Testis (tissue), 3 donors: ENCODE measurements around the gene POU6F1. TPM values are rescaled to one million over a fixed set of nuclear protein-coding genes. Genes with fewer than 3 reads are reported as not detected.

Experiments
- DNase-seq: peaks from one replicate; pipeline ENCODE4 v3.0.0-alpha.2; 2019
- H3K27ac ChIP-seq, 2 donors: fragments of 200-600 bp; sonication (generic); one replicate each; pipeline ENCODE4 v1.5.1; 2019
- H3K27me3 ChIP-seq: fragments of 200-600 bp; sonication (generic); one replicate; pipeline ENCODE4 v1.5.1; 2019
- H3K36me3 ChIP-seq: fragments of 200-600 bp; sonication (generic); one replicate; pipeline ENCODE4 v1.5.1; 2017; ENCODE audit warnings: low read depth; ENCODE audit errors: missing control alignments
- H3K4me1 ChIP-seq: fragments of 200-600 bp; sonication (generic); one replicate; pipeline ENCODE4 v1.5.1; 2019
- H3K4me3 ChIP-seq, 2 donors: fragments of 200-600 bp; sonication (generic); one replicate each; pipeline ENCODE4 v1.5.1; 2017 to 2019
- H3K9me3 ChIP-seq: fragments of 200-600 bp; sonication (generic); one replicate; pipeline ENCODE4 v1.5.1; 2017
- CTCF ChIP-seq, 3 experiments: fragments of 450-650 bp in 2 of 3; fragments of 200-600 bp in 1 of 3; sonication (generic) in 1 of 3; IDR thresholded peaks; one replicate each; pipeline ENCODE4 v1.5.1; 2016 to 2019; ENCODE audit warnings: antibody characterized with exemption in 3 of 3, mild to moderate bottlenecking in 2 of 3, moderate library complexity in 1 of 3
- POLR2A ChIP-seq: fragments of 450-650 bp; IDR thresholded peaks from one replicate; pipeline ENCODE4 v1.6.1; 2017; ENCODE audit warnings: antibody characterized with exemption, mild to moderate bottlenecking, moderate library complexity
- WGBS, 2 donors: methylation state at CpG; one replicate each; pipeline ENCODE4 v1.1.5; 2018; 5-methylcytosine and 5-hydroxymethylcytosine counted together
- intact Hi-C: fragments of 100-400 bp; cut with DNase I; formaldehyde crosslinking; loops from one replicate; pipeline ENCODE4 v1.15.1; 2023; ENCODE audit warnings: low total_unique reads
- polyA plus RNA-seq: library from polyadenylated mRNA; stranded (reverse); fragments of 350-450 nt; fragmentation: Illumina TruSeq; extraction: RNeasy Lipid Tissue Mini Kit (QIAGEN cat#74804); gene quantifications from one replicate; pipeline ENCODE4 v1.2.3, GENCODE V29; 2014; ENCODE audit warnings: low read depth, low replicate concordance; ENCODE audit not compliant: insufficient read depth
- total RNA-seq, 2 donors: library from RNA; depleted of rRNA; stranded (reverse); fragments of >200 nt; gene quantifications; one replicate each; pipeline ENCODE4 v1.2.3, GENCODE V29; 2016

The POU6F1 gene
- total and polyA plus RNA-seq, 3 donors from 2014 or later = 4.4 to 7.6 (median 7.5) TPM

GRCh38 chr12:51205350-51205749, 12.5 kb downstream of the POU6F1 start:
- no peak for TF ChIP-seq POLR2A
- no peak for TF ChIP-seq CTCF (IDR thresholded peaks at IDR 0.05)
- no peaks in the 10 kb centered on the region for H3K27me3 ChIP-seq
- 98% methylated on average over 6 of the region's 6 CpGs for WGBS, 2 donors
- H3K4me1 ChIP-seq = no peaks in the 10 kb centered on the region
- no peaks in the 10 kb centered on the region for H3K9me3 ChIP-seq
- no peak for DNase-seq
- no peak overlapping the region for H3K4me3 ChIP-seq
- intact Hi-C loops = no loop called here
- H3K27ac ChIP-seq = no peak overlapping the region
- no peaks in the 10 kb centered on the region for H3K36me3 ChIP-seq

GRCh38 chr12:51202718-51203117, 15.1 kb downstream of the POU6F1 start:
- intact Hi-C loops = no loop called here
- DNase-seq = no peak
- TF ChIP-seq POLR2A (no peak), CTCF (IDR thresholded peaks at IDR 0.05) (no peak)
- Histone ChIP-seq H3K27ac (no peak overlapping the region), H3K4me1 (no peaks in the 10 kb centered on the region), H3K27me3 (no peaks in the 10 kb centered on the region), H3K4me3 (no peak overlapping the region), H3K9me3 (no peaks in the 10 kb centered on the region), H3K36me3 (no peaks in the 10 kb centered on the region)
- WGBS, 2 donors = 92 to 94% methylated on average over 5 of the region's 5 CpGs

GRCh38 chr12:51200806-51201205, 17.1 kb downstream of the POU6F1 start:
- Histone ChIP-seq H3K4me3 (no peak overlapping the region), H3K27me3 (no peaks in the 10 kb centered on the region), H3K27ac (no peak overlapping the region), H3K36me3 (no peaks in the 10 kb centered on the region), H3K9me3 (no peaks in the 10 kb centered on the region), H3K4me1 (no peaks in the 10 kb centered on the region)
- intact Hi-C loops = no loop called here
- no peak for DNase-seq
- TF ChIP-seq CTCF (IDR thresholded peaks at IDR 0.05) = no peak
- no peak for TF ChIP-seq POLR2A
- 95 to 96% methylated on average over 9 of the region's 9 CpGs for WGBS, 2 donors

GRCh38 chr12:51200156-51200555, 17.7 kb downstream of the POU6F1 start:
- TF ChIP-seq POLR2A (no peak), CTCF (IDR thresholded peaks at IDR 0.05) (no peak)
- intact Hi-C loops = no loop called here
- H3K36me3 ChIP-seq = no peaks in the 10 kb centered on the region
- no peak for DNase-seq
- no peaks in the 10 kb centered on the region for H3K9me3 ChIP-seq
- no peaks in the 10 kb centered on the region for H3K4me1 ChIP-seq
- WGBS, 2 donors = 83 to 89% methylated on average over 7 of the region's 7 CpGs
- H3K4me3 ChIP-seq = no peak overlapping the region
- H3K27me3 ChIP-seq = no peaks in the 10 kb centered on the region
- H3K27ac ChIP-seq = no peak overlapping the region

GRCh38 chr12:51199366-51199945, 18.4 kb downstream of the POU6F1 start:
- H3K36me3 ChIP-seq = no peaks in the 10 kb centered on the region
- intact Hi-C loops = no loop called here

More at GRCh38 chr12:51199366-51199945, 18.4 kb downstream of the POU6F1 start:
- TF ChIP-seq CTCF (IDR thresholded peaks at IDR 0.05) = no peak
- TF ChIP-seq POLR2A = no peak
- WGBS, 2 donors = 83 to 93% methylated on average over 2 to 10 of the region's 10 CpGs
- no peak overlapping the region for H3K4me3 ChIP-seq
- no peak overlapping the region for H3K27ac ChIP-seq
- H3K27me3 ChIP-seq = no peaks in the 10 kb centered on the region
- H3K9me3 ChIP-seq = no peaks in the 10 kb centered on the region
- H3K4me1 ChIP-seq = no peaks in the 10 kb centered on the region
- no peak for DNase-seq
